A549 (cell line): ENCODE data around the gene DCLRE1B. TPM values are rescaled to one million over a fixed set of nuclear protein-coding genes. Genes with fewer than 3 reads are reported as not detected.
A peak's percentile ranks its signal among the peaks of the same experiment; 100 is the strongest.

ENCODE experiments used
- ATAC-seq, 2 experiments: fragments of 200-7000 bp in 1 of 2; fragments of >200 bp in 1 of 2; cut with Nextera tagmentation in 1 of 2; cut with Tn5 transposase in 1 of 2; 3 replicates each; pipeline versions ENCODE4 v1.8.0 to v1.9.1; 2018 to 2020; ENCODE audit warnings: mild to moderate bottlenecking in 1 of 2, moderate library complexity in 1 of 2
- CTCF ChIA-PET: fragments of 300-600 bp; sonication (Branson Sonifier 250); formaldehyde crosslinking; extraction: SDS; loops from one replicate; lab custom pipeline; 2021; ENCODE audit warnings: antibody characterized with exemption, inconsistent platforms; lab: Yijun Ruan, JAX
- POLR2A ChIA-PET: fragments of 350-600 bp; formaldehyde crosslinking; extraction: SDS; loops from one replicate; lab custom pipeline; 2021; ENCODE audit warnings: antibody characterized with exemption, inconsistent platforms; lab: Yijun Ruan, JAX
- DNase-seq, 2 experiments: peaks; one replicate each; pipeline versions ENCODE4 v3.0.0 to v3.0.0-alpha.2; 2011 to 2016; ENCODE audit warnings: low read depth in 1 of 2, low spot score in 1 of 2
- FAIRE-seq: peaks from 2 replicates; lab custom pipeline; 2011; peaks lifted over from hg19 to GRCh38; lab: Jason Lieb, UNC
- H3K27ac ChIP-seq, 2 experiments: fragments of >200 bp; sonication (Bioruptor Twin); formaldehyde crosslinking; 3 replicates each; pipeline ENCODE4 v1.5.1; 2016 to 2017
- H3K4me1 ChIP-seq: fragments of >200 bp; sonication (Bioruptor Twin); formaldehyde crosslinking; 3 replicates; pipeline ENCODE4 v1.6.1; 2016
- H3K4me2 ChIP-seq: fragments of >200 bp; sonication (Bioruptor Twin); formaldehyde crosslinking; 3 replicates; pipeline ENCODE4 v1.6.1; 2016
- H3K4me3 ChIP-seq: fragments of >200 bp; sonication (Bioruptor Twin); formaldehyde crosslinking; 3 replicates; pipeline ENCODE4 v1.5.1; 2016
- H3K9me3 ChIP-seq: fragments of >200 bp; sonication (Bioruptor Twin); formaldehyde crosslinking; 3 replicates; pipeline ENCODE4 v1.6.1; 2016
- CBX2 ChIP-seq: fragments of 200-600 bp; sonication (generic); IDR thresholded peaks from 2 replicates; pipeline ENCODE4 v1.6.1; 2016; ENCODE audit warnings: low read depth, mild to moderate bottlenecking, borderline replicate concordance
- EHF ChIP-seq: fragments of 250-450 bp; sonication (Bioruptor Pico); IDR thresholded peaks from 2 replicates; pipeline ENCODE4 v1.5.0; 2020; ENCODE audit warnings: mild to moderate bottlenecking
- HEYL ChIP-seq: fragments of 250-450 bp; sonication (Bioruptor Pico); IDR thresholded peaks from 2 replicates; pipeline ENCODE4 v1.8.0; 2021; ENCODE audit warnings: mild to moderate bottlenecking, moderate library complexity
- KDM1A ChIP-seq: fragments of 200-600 bp; sonication (generic); IDR thresholded peaks from 2 replicates; pipeline ENCODE4 v1.6.1; 2016; ENCODE audit warnings: low read depth, mild to moderate bottlenecking
- KDM5A ChIP-seq: fragments of 200-600 bp; sonication (generic); IDR thresholded peaks from 2 replicates; pipeline ENCODE4 v1.6.1; 2016; ENCODE audit warnings: antibody characterized with exemption, mild to moderate bottlenecking
- MAX ChIP-seq: IDR thresholded peaks from 2 replicates; pipeline ENCODE4 v1.6.1; 2012
- RAD21 ChIP-seq, 2 experiments: fragments of >200 bp in 1 of 2; sonication (Bioruptor Twin) in 1 of 2; formaldehyde crosslinking in 1 of 2; IDR thresholded peaks in 1 of 2; conservative IDR thresholded peaks in 1 of 2; 2 replicates in 1 of 2; 3 replicates in 1 of 2; pipeline ENCODE4 v1.6.1; 2012 to 2018; ENCODE audit warnings: inconsistent platforms in 1 of 2
- RARB ChIP-seq: fragments of 250-450 bp; sonication (Bioruptor Pico); IDR thresholded peaks from 2 replicates; pipeline ENCODE4 v1.8.0; 2021; ENCODE audit warnings: mild to moderate bottlenecking, moderate library complexity
- RCOR1 ChIP-seq: fragments of 150-350 bp; IDR thresholded peaks from 2 replicates; pipeline ENCODE4 v1.6.1; 2014; ENCODE audit warnings: antibody characterized with exemption, low read length, low read depth
- RFX5 ChIP-seq: fragments of 450-650 bp; IDR thresholded peaks from 2 replicates; pipeline ENCODE4 v1.7.1; 2014; ENCODE audit warnings: antibody characterized with exemption, mild to moderate bottlenecking, moderate library complexity
- RNF2 ChIP-seq: fragments of 200-600 bp; sonication (generic); IDR thresholded peaks from 2 replicates; pipeline ENCODE4 v1.6.1; 2016; ENCODE audit warnings: low read depth, mild to moderate bottlenecking, antibody characterized with exemption, moderate library complexity, borderline replicate concordance
- TP53 ChIP-seq: fragments of 250-450 bp; sonication (Bioruptor Pico); IDR thresholded peaks from 2 replicates; pipeline ENCODE4 v1.5.0; 2021; ENCODE audit warnings: mild to moderate bottlenecking, moderate library complexity
- USF2 ChIP-seq: fragments of 450-650 bp; IDR thresholded peaks from 2 replicates; pipeline ENCODE4 v1.6.1; 2014; ENCODE audit warnings: antibody characterized with exemption
- ZSCAN20 ChIP-seq: fragments of 250-450 bp; sonication (Bioruptor Pico); IDR thresholded peaks from 2 replicates; pipeline ENCODE4 v1.8.0; 2022; ENCODE audit warnings: mild to moderate bottlenecking, moderate library complexity
- WGBS: methylation state at CpG from one replicate; pipeline ENCODE4 v1.1.6; 2017; ENCODE audit errors: missing lambda C conversion rate; 5-methylcytosine and 5-hydroxymethylcytosine counted together
- polyA plus RNA-seq, 4 experiments: library from polyadenylated mRNA; depleted of rRNA in 3 of 4; stranded (reverse); fragments of >200 nt; fragmentation: RNase III in 1 of 4; extraction: RNeasy Plus Mini Kit Qiagen cat#74134 plus additional on column Dnase treatment in 1 of 4; gene quantifications; 2 replicates in 3 of 4; 3 replicates in 1 of 4; pipeline ENCODE4 v1.2.3, GENCODE V29; 2011 to 2017
- TF ChIP-seq, protein P1 (sequence below): fragments of 250-450 bp; sonication (Bioruptor Pico); IDR thresholded peaks from 2 replicates; pipeline ENCODE4 v1.5.0; 2021; ENCODE audit warnings: mild to moderate bottlenecking, moderate library complexity, borderline replicate concordance
- TF ChIP-seq, protein P2 (sequence below): IDR thresholded peaks from 2 replicates; pipeline ENCODE4 v1.6.1; 2012
- TF ChIP-seq, protein P3 (sequence below): fragments of >200 bp; sonication (Bioruptor Twin); formaldehyde crosslinking; IDR thresholded peaks from 3 replicates; pipeline ENCODE4 v1.5.1; 2016
- TF ChIP-seq, protein P4 (sequence below): fragments of 200-600 bp; sonication (generic); IDR thresholded peaks from 2 replicates; pipeline ENCODE4 v1.6.1; 2016; ENCODE audit warnings: antibody characterized with exemption, mild to moderate bottlenecking, moderate library complexity

Gene DCLRE1B
- polyA plus RNA-seq, 2 of the 4 experiments (the other 2 are of a cell fraction): 4.8 to 5.7 TPM

DNA sequence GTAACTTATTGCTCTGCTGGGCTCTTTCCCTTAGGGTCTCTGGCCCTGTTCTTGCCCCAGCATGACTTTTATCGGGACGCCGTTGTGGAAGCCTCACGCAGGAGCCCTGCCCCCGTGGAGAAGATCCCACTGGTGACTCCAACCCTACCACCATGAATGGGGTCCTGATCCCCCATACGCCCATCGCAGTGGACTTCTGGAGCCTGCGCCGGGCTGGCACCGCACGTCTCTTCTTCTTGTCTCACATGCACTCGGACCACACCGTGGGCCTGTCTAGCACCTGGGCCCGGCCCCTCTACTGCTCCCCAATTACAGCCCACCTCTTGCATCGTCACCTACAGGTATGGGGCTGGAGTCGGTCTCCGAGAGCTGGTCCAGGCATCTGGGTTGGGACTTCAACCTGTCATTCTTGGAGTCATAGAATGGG lies 322 bp downstream of the DCLRE1B start:
- ChIA-PET POLR2A (interaction anchor here (3.5 kb wide), 1 partner anchor 25 kb away, joined by 32 read pairs; the partner anchor contains the start of gene HIPK1), CTCF (interaction anchor here (0.7 to 3.0 kb wide), 5 partner anchors 12 to 146 kb away, joined by 3 to 9 read pairs (median 5); partner anchors contain the start of genes HIPK1 and PHTF1)
- FAIRE-seq (no peak), DNase-seq (no peak), ATAC-seq (peak; percentile 35 to 36)
- H3K4me2 ChIP-seq: peak overlapping the region; percentile 84
- no peaks in the 10 kb centered on the region for H3K9me3 ChIP-seq
- 0% methylated on average over 7 of the region's 17 CpGs for WGBS
- peak overlapping the region; percentile 77 for H3K4me3 ChIP-seq
- H3K27ac ChIP-seq: peak overlapping the region; percentile 77 to 92
- TF ChIP-seq RCOR1 (no peak), USF2 (no peak), KDM5A (0 out of 2 replicates have a peak, but pooled peaks have one; percentile 36), MAX (no peak), RFX5 (no peak), RNF2 (no peak), TP53 (CRISPR knock-in tag) (no peak)
- H3K4me1 ChIP-seq: peaks cover 9% of the 10 kb centered on the region; the same call in 1 of the 3 replicates

DNA sequence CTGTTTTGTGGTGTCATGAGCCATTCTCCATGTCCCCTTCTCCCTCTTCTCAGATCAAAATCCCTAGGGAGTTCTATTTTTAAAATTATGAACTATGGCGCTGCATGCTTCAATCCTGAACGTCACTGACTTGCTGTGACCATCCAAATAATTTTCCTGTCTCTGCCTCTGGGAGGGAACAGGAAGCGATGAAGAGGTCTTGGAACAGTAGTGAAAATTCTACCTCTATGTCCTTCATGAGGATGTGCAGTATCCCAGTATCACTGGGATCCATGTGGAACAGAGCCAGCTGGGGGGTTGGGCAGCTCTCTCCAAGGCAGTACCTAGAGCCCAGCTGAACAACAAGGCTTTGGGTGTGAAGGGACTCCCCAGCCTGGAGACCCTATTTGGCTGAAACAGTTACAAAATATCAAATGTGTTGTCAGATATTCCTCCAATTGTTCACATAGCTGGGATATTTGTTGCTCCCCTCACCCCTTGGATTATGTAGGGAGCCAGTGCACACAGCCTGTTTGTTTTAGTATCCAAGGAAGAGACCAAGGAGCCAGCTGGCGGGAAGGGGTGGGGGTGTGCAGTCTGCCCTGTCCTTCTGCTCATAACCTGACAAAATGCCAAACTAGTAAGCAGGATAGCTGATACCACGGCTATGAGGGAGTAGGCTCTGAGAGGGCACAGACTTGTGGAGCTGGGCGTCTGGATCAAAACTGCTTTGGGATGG lies 7.6 kb downstream of the DCLRE1B start:
- Histone ChIP-seq H3K27ac (no peak overlapping the region), H3K9me3 (no peaks in the 10 kb centered on the region), H3K4me1 (no peaks in the 10 kb centered on the region), H3K4me2 (no peak overlapping the region), H3K4me3 (no peak overlapping the region)
- WGBS: 91% methylated on average over 4 of the region's 6 CpGs
- CTCF ChIA-PET: interaction anchor here (0.9 kb wide), 1 partner anchor 9 kb away, joined by 3 read pairs; no protein-coding TSS in a partner anchor
- ATAC-seq (no peak), DNase-seq (no peak), FAIRE-seq (no peak)
- POLR2A ChIA-PET: no interaction called here
- no peak for TF ChIP-seq HEYL
- TF ChIP-seq EHF: no peak
- TF ChIP-seq ZSCAN20 (CRISPR knock-in tag): no peak
- TF ChIP-seq, protein P1, sequence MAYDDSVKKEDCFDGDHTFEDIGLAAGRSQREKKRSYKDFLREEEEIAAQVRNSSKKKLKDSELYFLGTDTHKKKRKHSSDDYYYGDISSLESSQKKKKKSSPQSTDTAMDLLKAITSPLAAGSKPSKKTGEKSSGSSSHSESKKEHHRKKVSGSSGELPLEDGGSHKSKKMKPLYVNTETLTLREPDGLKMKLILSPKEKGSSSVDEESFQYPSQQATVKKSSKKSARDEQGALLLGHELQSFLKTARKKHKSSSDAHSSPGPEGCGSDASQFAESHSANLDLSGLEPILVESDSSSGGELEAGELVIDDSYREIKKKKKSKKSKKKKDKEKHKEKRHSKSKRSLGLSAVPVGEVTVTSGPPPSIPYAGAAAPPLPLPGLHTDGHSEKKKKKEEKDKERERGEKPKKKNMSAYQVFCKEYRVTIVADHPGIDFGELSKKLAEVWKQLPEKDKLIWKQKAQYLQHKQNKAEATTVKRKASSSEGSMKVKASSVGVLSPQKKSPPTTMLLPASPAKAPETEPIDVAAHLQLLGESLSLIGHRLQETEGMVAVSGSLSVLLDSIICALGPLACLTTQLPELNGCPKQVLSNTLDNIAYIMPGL (CRISPR knock-in tag): no peak
- TF ChIP-seq, protein P2, sequence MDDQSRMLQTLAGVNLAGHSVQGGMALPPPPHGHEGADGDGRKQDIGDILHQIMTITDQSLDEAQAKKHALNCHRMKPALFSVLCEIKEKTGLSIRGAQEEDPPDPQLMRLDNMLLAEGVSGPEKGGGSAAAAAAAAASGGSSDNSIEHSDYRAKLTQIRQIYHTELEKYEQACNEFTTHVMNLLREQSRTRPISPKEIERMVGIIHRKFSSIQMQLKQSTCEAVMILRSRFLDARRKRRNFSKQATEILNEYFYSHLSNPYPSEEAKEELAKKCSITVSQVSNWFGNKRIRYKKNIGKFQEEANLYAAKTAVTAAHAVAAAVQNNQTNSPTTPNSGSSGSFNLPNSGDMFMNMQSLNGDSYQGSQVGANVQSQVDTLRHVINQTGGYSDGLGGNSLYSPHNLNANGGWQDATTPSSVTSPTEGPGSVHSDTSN: no peak
- TF ChIP-seq, protein P3, sequence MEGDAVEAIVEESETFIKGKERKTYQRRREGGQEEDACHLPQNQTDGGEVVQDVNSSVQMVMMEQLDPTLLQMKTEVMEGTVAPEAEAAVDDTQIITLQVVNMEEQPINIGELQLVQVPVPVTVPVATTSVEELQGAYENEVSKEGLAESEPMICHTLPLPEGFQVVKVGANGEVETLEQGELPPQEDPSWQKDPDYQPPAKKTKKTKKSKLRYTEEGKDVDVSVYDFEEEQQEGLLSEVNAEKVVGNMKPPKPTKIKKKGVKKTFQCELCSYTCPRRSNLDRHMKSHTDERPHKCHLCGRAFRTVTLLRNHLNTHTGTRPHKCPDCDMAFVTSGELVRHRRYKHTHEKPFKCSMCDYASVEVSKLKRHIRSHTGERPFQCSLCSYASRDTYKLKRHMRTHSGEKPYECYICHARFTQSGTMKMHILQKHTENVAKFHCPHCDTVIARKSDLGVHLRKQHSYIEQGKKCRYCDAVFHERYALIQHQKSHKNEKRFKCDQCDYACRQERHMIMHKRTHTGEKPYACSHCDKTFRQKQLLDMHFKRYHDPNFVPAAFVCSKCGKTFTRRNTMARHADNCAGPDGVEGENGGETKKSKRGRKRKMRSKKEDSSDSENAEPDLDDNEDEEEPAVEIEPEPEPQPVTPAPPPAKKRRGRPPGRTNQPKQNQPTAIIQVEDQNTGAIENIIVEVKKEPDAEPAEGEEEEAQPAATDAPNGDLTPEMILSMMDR: no peak
- TF ChIP-seq, protein P4, sequence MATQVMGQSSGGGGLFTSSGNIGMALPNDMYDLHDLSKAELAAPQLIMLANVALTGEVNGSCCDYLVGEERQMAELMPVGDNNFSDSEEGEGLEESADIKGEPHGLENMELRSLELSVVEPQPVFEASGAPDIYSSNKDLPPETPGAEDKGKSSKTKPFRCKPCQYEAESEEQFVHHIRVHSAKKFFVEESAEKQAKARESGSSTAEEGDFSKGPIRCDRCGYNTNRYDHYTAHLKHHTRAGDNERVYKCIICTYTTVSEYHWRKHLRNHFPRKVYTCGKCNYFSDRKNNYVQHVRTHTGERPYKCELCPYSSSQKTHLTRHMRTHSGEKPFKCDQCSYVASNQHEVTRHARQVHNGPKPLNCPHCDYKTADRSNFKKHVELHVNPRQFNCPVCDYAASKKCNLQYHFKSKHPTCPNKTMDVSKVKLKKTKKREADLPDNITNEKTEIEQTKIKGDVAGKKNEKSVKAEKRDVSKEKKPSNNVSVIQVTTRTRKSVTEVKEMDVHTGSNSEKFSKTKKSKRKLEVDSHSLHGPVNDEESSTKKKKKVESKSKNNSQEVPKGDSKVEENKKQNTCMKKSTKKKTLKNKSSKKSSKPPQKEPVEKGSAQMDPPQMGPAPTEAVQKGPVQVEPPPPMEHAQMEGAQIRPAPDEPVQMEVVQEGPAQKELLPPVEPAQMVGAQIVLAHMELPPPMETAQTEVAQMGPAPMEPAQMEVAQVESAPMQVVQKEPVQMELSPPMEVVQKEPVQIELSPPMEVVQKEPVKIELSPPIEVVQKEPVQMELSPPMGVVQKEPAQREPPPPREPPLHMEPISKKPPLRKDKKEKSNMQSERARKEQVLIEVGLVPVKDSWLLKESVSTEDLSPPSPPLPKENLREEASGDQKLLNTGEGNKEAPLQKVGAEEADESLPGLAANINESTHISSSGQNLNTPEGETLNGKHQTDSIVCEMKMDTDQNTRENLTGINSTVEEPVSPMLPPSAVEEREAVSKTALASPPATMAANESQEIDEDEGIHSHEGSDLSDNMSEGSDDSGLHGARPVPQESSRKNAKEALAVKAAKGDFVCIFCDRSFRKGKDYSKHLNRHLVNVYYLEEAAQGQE: no peak
- TF ChIP-seq CBX2: no peak
- TF ChIP-seq RFX5: no peak
- TF ChIP-seq RCOR1: no peak
- no peak for TF ChIP-seq RAD21 (conservative IDR thresholded peaks at IDR 0.05 in 1 of 2, IDR thresholded peaks at IDR 0.05 in 1 of 2)
- TF ChIP-seq KDM1A: no peak
- TF ChIP-seq RNF2: no peak
- TF ChIP-seq RARB (CRISPR knock-in tag): no peak
